HUES48 (cell line): ENCODE results near the gene RNF208.

Source experiments
- H3K27ac ChIP-seq: one replicate; pipeline ENCODE4 v1.7.0; 2013; ENCODE audit warnings: low read depth, low read length, inconsistent platforms
- H3K27me3 ChIP-seq: 2 replicates; pipeline ENCODE4 v1.6.1; 2013; ENCODE audit warnings: mild to moderate bottlenecking, low read length; ENCODE audit not compliant: control insufficient read depth, insufficient read depth
- H3K36me3 ChIP-seq: 2 replicates; pipeline ENCODE4 v1.6.1; 2013; ENCODE audit warnings: low read length; ENCODE audit not compliant: control insufficient read depth, insufficient read depth
- H3K4me1 ChIP-seq: 2 replicates; pipeline ENCODE4 v1.6.1; 2013; ENCODE audit warnings: mild to moderate bottlenecking, low read length; ENCODE audit not compliant: control insufficient read depth, insufficient read depth
- H3K4me3 ChIP-seq: 2 replicates; pipeline ENCODE4 v1.5.1; 2013; ENCODE audit warnings: mild to moderate bottlenecking, low read depth, low read length
- H3K9ac ChIP-seq: 2 replicates; pipeline ENCODE4 v1.6.1; 2013; ENCODE audit warnings: mild to moderate bottlenecking, low read depth, low read length, moderate library complexity
- H3K9me3 ChIP-seq: 2 replicates; pipeline ENCODE4 v1.6.1; 2013; ENCODE audit warnings: low read length; ENCODE audit not compliant: control insufficient read depth, insufficient read depth

Gene RNF208

GRCh38 chr9:137236238-137236935, 14.3 kb upstream of the RNF208 start:
- Histone ChIP-seq H3K27me3 (no peaks in the 10 kb centered on the region), H3K9ac (no peak overlapping the region), H3K36me3 (no peaks in the 10 kb centered on the region), H3K4me1 (no peaks in the 10 kb centered on the region), H3K4me3 (no peak overlapping the region), H3K27ac (no peak overlapping the region), H3K9me3 (no peaks in the 10 kb centered on the region)

GRCh38 chr9:137235424-137236237, 13.6 kb upstream of the RNF208 start:
- Histone ChIP-seq H3K4me1 (no peaks in the 10 kb centered on the region), H3K36me3 (no peaks in the 10 kb centered on the region), H3K4me3 (no peak overlapping the region), H3K27me3 (no peaks in the 10 kb centered on the region), H3K9ac (no peak overlapping the region), H3K27ac (no peak overlapping the region), H3K9me3 (no peaks in the 10 kb centered on the region)

GRCh38 chr9:137234758-137235423, 12.9 kb upstream of the RNF208 start:
- Histone ChIP-seq H3K36me3 (no peaks in the 10 kb centered on the region), H3K4me3 (no peak overlapping the region), H3K9ac (no peak overlapping the region), H3K27me3 (no peaks in the 10 kb centered on the region), H3K27ac (no peak overlapping the region), H3K9me3 (no peaks in the 10 kb centered on the region), H3K4me1 (no peaks in the 10 kb centered on the region)

GRCh38 chr9:137234055-137234697, 12.1 kb upstream of the RNF208 start:
- Histone ChIP-seq H3K36me3 (no peaks in the 10 kb centered on the region), H3K27me3 (no peaks in the 10 kb centered on the region), H3K27ac (no peak overlapping the region), H3K9me3 (no peaks in the 10 kb centered on the region), H3K9ac (no peak overlapping the region), H3K4me1 (no peaks in the 10 kb centered on the region), H3K4me3 (no peak overlapping the region)

- H3K9ac ChIP-seq: no peak overlapping the region
- H3K27me3 ChIP-seq: no peaks in the 10 kb centered on the region
- no peaks in the 10 kb centered on the region for H3K9me3 ChIP-seq
- no peak overlapping the region for H3K27ac ChIP-seq
- no peaks in the 10 kb centered on the region for H3K36me3 ChIP-seq
- no peaks in the 10 kb centered on the region for H3K4me1 ChIP-seq
- H3K4me3 ChIP-seq: no peak overlapping the region
Measured at GRCh38 chr9:137233143-137233980, 11.3 kb upstream of the RNF208 start.

- H3K4me3 ChIP-seq: no peak overlapping the region
- no peak overlapping the region for H3K27ac ChIP-seq
- H3K4me1 ChIP-seq: no peaks in the 10 kb centered on the region
- no peak overlapping the region for H3K9ac ChIP-seq
- H3K27me3 ChIP-seq: no peaks in the 10 kb centered on the region
- no peaks in the 10 kb centered on the region for H3K36me3 ChIP-seq
- H3K9me3 ChIP-seq: no peaks in the 10 kb centered on the region
Measured at GRCh38 chr9:137232510-137232909, 10.5 kb upstream of the RNF208 start.

GRCh38 chr9:137232101-137232500, 10.1 kb upstream of the RNF208 start:
- H3K36me3 ChIP-seq: no peaks in the 10 kb centered on the region
- H3K9ac ChIP-seq: no peak overlapping the region
- H3K4me3 ChIP-seq: no peak overlapping the region
- H3K27me3 ChIP-seq: no peaks in the 10 kb centered on the region
- H3K9me3 ChIP-seq: no peaks in the 10 kb centered on the region
- H3K27ac ChIP-seq: no peak overlapping the region
- H3K4me1 ChIP-seq: no peaks in the 10 kb centered on the region

GRCh38 chr9:137231372-137232039, 9.5 kb upstream of the RNF208 start:
- Histone ChIP-seq H3K9ac (no peak overlapping the region), H3K4me1 (no peaks in the 10 kb centered on the region), H3K27me3 (no peaks in the 10 kb centered on the region)

GRCh38 chr9:137230705-137231371, 8.8 kb upstream of the RNF208 start, which contains the start of gene SLC34A3:
Gene SLC34A3, plus strand, starts transcription at chr9:137230901. Its CDS starts 802 bp downstream, at chr9:137231703.
- no peaks in the 10 kb centered on the region for H3K4me1 ChIP-seq
- H3K9ac ChIP-seq: no peak within 1 kb of the TSS
- H3K27ac ChIP-seq: no peak within 1 kb of the TSS
- no peaks in the 10 kb centered on the region for H3K27me3 ChIP-seq
- H3K9me3 ChIP-seq: no peaks in the 10 kb centered on the region
- no peak within 1 kb of the TSS for H3K4me3 ChIP-seq
- H3K36me3 ChIP-seq: no peaks in the 10 kb centered on the region

More at GRCh38 chr9:137231372-137232039, 9.5 kb upstream of the RNF208 start:
- Histone ChIP-seq H3K27ac (no peak overlapping the region), H3K4me3 (no peak overlapping the region), H3K36me3 (no peaks in the 10 kb centered on the region), H3K9me3 (no peaks in the 10 kb centered on the region)
